Measurements from ENCODE around the gene PTGER1.
A peak's percentile ranks its signal among the peaks of the same experiment; 100 is the strongest.

Gene PTGER1

DNA sequence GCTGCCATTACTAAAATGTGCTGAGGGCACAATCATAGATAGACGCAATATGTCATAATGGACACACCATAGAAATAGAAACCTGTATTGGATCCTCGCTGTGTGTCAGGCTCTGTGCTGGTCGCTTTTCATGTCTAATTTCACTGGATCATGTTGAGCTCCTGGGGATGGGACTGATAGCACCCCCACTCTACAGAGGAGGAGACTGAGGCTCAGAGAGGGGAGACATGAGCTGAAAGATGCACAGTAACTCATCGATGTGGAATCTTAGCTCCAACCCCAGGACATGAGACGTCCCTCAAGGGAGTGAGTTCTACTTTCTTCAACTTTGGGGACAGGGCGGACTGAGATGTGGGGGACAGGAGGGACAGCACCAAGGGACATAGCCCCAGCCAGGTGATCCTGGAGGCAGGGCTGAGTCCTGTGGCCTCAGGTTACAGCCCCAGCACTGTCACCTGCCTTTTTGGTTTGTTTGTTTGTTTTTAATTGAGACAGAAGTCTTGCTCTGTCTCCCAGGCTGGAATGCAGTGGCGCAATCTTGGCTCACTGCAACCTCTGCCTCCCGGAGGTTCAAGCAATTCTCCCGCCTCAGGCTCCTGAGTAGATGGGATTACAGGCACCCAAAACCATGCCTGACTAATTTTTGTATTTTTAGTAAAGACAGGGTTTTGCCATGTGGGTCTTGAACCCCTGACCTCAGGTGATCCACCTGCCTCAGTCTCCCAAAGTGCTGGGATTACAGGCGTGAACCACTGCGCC is 27.4 kb upstream of the PTGER1 start:
- no peak for DNase-seq

- peak; percentile 7 to 52 for DNase-seq
Measured at GRCh38 chr19:14497228-14497921, 22.2 kb upstream of the PTGER1 start.

DNA sequence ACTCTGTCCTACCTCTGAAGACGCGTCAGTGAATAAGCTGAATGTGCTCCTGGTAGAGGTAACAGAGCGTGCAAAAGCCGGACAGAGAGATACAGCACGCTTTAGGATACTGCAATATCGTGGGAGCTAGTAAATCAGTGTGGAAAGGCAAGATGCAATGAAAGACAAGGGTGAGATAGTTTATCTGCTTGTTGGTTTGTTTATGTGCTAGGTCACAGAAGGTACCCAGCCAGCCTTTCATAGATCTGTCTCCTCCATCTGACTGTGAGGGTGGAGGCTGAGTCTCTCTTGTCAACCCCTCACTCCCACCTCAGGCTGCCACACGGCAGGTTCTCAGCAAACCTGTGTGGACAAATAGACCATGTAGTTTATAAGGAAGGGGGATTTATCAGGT is 21.7 kb upstream of the PTGER1 start:
- DNase-seq, result no peak

GRCh38 chr19:14496029-14496833 is 21.1 kb upstream of the PTGER1 start, which contains the start of gene GIPC1:
Gene GIPC1 (minus strand): TSS chr19:14496127. CDS start chr19:14482976, 13,151 bp downstream.
- peak; percentile 82 to 90 for DNase-seq

DNA sequence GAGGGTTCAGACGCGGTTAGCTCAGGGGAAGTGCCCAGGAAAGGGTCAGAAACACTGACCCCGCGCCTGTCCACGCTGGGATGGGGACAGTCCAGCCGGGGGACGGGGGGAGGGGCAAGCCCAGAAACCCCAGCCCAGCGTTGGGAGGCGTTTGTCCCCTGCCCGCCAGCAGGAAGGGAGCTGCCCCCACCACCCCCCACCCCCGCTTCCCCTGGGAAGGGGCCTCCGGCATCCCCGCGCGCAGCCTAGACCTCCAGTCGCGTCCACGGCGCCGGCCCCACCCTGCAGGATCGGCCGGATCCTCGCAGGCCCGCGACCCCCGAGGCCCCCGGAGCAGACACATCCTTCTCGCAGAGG is 20.5 kb upstream of the PTGER1 start:
- DNase-seq, result no peak

- DNase-seq, result no peak
Measured at GRCh38 chr19:14494910-14495671, 19.9 kb upstream of the PTGER1 start.

DNA sequence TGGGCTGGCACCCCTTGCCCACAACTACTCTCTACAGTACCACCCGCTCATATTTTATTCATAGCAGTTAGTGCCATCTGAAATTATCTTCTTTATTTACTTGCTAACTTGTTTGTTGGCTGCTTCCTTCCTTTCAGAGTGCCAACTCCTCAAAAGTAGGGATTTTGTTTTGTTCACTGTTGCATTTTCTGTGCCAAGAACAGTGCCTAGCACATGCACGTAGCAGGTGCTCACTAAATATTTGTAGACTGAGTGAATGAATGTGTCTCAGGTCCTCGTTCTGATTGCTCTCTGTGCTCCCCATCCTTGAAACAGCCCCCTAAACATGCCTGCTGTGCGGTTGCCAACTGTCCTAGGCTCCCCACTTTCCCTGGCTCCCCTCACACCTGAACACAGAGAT is 19.3 kb upstream of the PTGER1 start:
- DNase-seq, result no peak

DNA sequence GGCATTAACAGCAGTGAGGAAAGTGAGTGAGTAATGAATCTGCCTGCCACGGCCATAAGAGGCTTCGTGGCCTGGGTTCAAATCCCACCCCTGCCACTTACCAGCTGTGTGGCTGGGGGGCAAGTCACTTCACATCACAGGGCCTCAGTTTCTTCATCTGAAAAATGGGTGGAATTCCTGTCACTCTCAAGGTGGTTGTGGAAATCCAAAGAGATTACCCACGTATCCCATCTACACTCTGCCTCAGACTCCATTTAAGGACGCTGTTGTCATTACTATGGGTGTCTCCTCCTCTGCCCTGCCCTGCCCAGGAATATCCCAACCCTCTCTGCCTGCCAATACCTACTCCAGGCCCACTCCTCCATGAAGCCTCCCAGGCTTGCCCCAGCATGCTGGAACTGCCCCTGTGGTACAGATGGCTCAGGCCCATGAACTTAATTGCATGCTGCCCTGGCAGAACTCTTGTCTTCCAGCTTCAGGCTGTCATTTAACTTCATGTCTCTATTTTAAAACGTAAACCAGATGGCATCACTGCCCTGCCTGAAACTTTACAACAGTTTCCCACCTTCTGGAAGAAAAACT is 17.7 kb upstream of the PTGER1 start:
- no peak for DNase-seq

- DNase-seq, result no peak
Measured at GRCh38 chr19:14487370-14488125, 12.4 kb upstream of the PTGER1 start.

DNA sequence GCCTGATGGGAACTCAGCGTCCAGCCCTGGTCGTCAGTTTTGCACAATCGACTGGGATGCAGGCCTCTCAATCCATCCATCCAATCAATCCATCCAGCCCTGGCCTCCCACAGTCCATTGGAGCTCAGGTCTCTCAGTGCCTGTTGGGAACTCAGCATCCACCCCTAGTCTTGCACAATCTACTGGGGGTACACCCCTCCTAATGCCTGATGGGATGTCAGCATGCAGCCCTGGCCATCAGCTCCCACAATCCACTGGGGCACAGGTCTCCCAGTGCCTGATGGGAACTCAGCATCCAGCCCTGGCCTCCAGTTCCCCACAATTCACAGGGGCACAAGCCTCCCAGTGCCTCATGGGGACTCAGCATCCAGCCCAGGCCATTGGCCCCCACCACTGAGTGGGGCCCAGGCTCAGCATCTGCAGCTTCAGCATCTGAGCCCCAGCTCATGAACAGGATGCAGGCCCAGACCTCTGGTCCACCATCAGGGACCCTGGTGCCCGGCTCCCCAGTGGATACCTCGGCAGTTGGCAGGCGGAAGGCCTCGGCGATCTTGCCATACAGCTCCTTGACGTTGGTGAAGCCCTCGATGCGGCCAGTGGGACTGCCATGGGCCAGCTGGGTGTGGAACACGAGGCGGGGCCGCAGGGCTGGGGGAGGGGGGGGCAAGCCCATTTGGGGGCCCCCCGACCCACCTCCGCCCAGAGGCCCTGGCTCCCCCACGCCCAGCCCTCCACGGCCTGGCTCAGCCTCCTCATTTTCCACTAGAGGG is 7.2 kb upstream of the PTGER1 start:
- DNase-seq, result no peak

GRCh38 chr19:14480700-14481079 is 5.5 kb upstream of the PTGER1 start:
- DNase-seq, result no peak

GRCh38 chr19:14479975-14480699 is 5.0 kb upstream of the PTGER1 start:
- DNase-seq, result peak; percentile 41 to 47

GRCh38 chr19:14479309-14479974 is 4.3 kb upstream of the PTGER1 start:
- no peak for DNase-seq

DNA sequence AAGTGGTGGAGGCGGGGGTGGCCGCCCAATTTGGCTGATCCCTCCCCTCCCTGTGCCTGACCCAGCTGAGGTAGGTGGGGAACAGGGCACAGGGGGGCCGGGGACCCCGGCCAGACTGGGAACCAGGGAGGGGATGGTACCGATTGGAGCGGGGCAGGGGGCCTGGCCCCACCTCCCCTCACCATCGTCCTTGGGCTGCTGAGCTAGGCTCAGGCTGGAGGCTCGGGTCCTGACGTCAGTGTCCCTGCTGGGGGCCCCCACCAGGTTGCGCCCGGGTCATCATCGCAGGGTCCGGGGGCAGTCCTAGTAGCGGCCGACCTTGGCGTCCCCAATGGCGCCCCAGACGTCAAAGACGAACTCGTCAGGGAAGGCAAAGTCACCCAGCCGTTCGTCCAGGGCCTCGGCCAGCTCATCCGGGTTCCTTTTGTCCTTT is 3.0 kb upstream of the PTGER1 start:
- no peak for DNase-seq

DNA sequence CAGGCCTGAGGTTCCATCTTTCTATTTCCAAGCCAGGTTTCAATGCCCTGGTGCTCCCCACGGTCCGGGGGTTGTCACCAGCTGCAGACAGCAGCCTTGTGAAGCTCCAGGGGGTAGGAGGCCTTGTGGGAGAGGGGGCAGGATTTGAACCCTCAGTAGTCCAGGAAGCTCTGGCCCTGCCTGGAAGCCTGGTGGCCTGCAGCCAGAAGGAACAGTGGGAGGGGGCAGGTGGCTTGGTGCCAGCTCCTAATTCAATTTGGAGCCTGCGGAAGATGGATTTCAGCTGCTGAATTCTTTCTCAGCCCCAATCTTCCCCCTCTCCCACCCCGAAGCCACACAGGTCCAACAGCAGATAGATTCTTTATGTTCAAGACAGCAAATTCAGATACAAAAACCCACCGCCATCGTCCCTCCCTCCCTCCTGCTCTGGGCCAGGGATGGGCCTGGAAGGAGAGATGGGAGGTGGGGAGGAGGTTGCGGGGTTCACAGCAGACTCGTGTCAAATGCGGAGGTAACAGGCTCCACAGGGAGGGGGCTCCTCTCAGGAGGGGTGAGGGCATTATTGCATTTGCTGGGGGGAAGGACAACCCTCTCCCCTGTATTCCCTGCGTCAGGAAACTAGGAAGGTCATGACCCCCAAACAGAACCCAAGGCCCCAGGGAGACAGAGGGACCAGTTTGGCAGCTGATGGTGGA is 2.4 kb upstream of the PTGER1 start:
- DNase-seq, result no peak

GRCh38 chr19:14476673-14477401 is 1.7 kb upstream of the PTGER1 start:
- peak; percentile 40 to 56 for DNase-seq

DNA sequence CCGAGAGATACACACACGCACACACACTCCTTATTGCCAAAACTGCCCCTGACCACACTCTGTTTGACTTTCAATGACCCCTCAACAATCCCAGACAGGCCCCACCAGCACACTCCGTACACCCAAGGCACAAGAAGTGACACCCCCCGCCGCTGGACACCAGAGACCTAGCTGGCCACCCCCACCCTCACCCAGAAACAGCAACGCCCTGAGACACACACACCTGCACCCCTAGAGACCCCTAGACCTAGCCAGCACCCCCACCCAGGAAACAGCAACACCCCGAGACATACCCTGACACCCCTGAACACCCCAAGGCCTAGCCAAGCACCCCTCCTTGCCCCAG is 1.1 kb upstream of the PTGER1 start:
- DNase-seq, result no peak

DNA sequence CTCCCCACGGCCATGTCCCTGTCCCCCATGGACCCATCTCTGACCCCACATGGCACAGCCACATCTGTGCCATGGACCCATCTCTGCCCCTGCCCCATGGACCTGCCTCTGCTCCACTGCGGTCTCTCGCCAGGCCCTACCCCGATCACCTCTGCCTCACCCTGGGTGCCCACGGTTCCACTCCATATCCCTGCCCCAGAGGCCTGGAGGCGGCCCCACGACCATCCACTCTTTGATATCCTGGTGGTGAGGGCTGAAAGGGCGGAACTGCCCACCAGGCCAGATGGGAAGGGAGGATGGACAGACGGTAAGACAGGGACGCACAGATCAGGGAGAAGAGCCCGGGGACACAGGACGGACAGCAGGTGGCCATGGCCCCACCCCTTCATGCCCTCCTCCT is 327 bp downstream of the PTGER1 start:
- no peak for DNase-seq

All from inflammatory macrophage (primary cell).